ENCODE results near the gene PTPN7. TPM values are rescaled to one million over a fixed set of nuclear protein-coding genes. Genes with fewer than 3 reads are reported as not detected.

PTPN7 gene
- total and polyA plus RNA-seq, 4 donors = 0.75 to 7.0 (median 1.7) TPM

- TF ChIP-seq HNF4G (IDR thresholded peaks at IDR 0.05) (no peak), RAD21 (IDR thresholded peaks at IDR 0.05) (no peak), YY1 (IDR thresholded peaks at IDR 0.05) (no peak)
Observed at GRCh38 chr1:202201971-202202370, 41.6 kb upstream of the PTPN7 start (continued).

- DNase-seq (ENCODE audit: low spot score) = no peak
- Histone ChIP-seq H3K36me3 (ENCODE audit: control insufficient read depth in 4 of 4, insufficient read depth in 3 of 4, low read depth in 1 of 4, low read length in 3 of 4) (no peaks in the 10 kb centered on the region), H3K27me3 (ENCODE audit: control insufficient read depth in 4 of 4, insufficient read depth in 4 of 4, low read length in 3 of 4) (peaks cover 0 to 2% (median 0%) of the 10 kb centered on the region in 4 donors), H3K9ac (ENCODE audit: low read depth in 1 of 2, low read length in 2 of 2) (no peak overlapping the region), H3K9me3 (ENCODE audit: control insufficient read depth in 4 of 4, low read length in 3 of 4) (no peaks in the 10 kb centered on the region), H3K4me1 (ENCODE audit: control insufficient read depth in 4 of 4, insufficient read depth in 4 of 4, low read length in 3 of 4) (no peaks in the 10 kb centered on the region), H3K4me3 (ENCODE audit: low read depth in 1 of 3, low read length in 3 of 3) (no peak overlapping the region), H3K27ac (ENCODE audit: low read depth in 1 of 2, low read length in 2 of 2) (no peak overlapping the region)
- TF ChIP-seq ZBTB33 (IDR thresholded peaks at IDR 0.05) (no peak), HNF4G (IDR thresholded peaks at IDR 0.05) (no peak)
- 75% methylated on average over 3 of the region's 3 CpGs for WGBS
Observed at GRCh38 chr1:202201266-202201665, 40.9 kb upstream of the PTPN7 start.

- no peak overlapping the region for H3K27ac ChIP-seq (ENCODE audit: low read depth in 1 of 2, low read length in 2 of 2)
- DNase-seq (ENCODE audit: low spot score) = no peak
- no peak overlapping the region for H3K9ac ChIP-seq (ENCODE audit: low read depth in 1 of 2, low read length in 2 of 2)
- no peaks in the 10 kb centered on the region for H3K4me1 ChIP-seq (ENCODE audit: control insufficient read depth in 4 of 4, insufficient read depth in 4 of 4, low read length in 3 of 4)
- 89% methylated on average over 8 of the region's 8 CpGs for WGBS
- peaks cover 0 to 2% (median 0%) of the 10 kb centered on the region in 4 donors for H3K27me3 ChIP-seq (ENCODE audit: control insufficient read depth in 4 of 4, insufficient read depth in 4 of 4, low read length in 3 of 4)
- TF ChIP-seq ATF3 (IDR thresholded peaks at IDR 0.05) (no peak), EGR1 (IDR thresholded peaks at IDR 0.05; ENCODE audit: low read depth in 2 of 2) (no peak), CTCF (IDR thresholded peaks at IDR 0.05; ENCODE audit: low read depth, low read length, missing input control) (no peak), RXRA (IDR thresholded peaks at IDR 0.05) (no peak), JUND (IDR thresholded peaks at IDR 0.05) (no peak), FOXA2 (IDR thresholded peaks at IDR 0.05) (no peak), TAF1 (conservative IDR thresholded peaks at IDR 0.05) (no peak), ZBTB33 (IDR thresholded peaks at IDR 0.05) (no peak), HNF4A (conservative IDR thresholded peaks at IDR 0.05) (no peak), FOXA1 (IDR thresholded peaks at IDR 0.05) (no peak), YY1 (IDR thresholded peaks at IDR 0.05) (no peak), NR2F2 (IDR thresholded peaks at IDR 0.05) (no peak), RAD21 (IDR thresholded peaks at IDR 0.05) (no peak), HNF4G (IDR thresholded peaks at IDR 0.05) (no peak), SP1 (IDR thresholded peaks at IDR 0.05) (no peak)
- H3K36me3 ChIP-seq (ENCODE audit: control insufficient read depth in 4 of 4, insufficient read depth in 3 of 4, low read depth in 1 of 4, low read length in 3 of 4) = no peaks in the 10 kb centered on the region
- H3K4me3 ChIP-seq (ENCODE audit: low read depth in 1 of 3, low read length in 3 of 3) = no peak overlapping the region
- no peaks in the 10 kb centered on the region for H3K9me3 ChIP-seq (ENCODE audit: control insufficient read depth in 4 of 4, low read length in 3 of 4)
Observed at GRCh38 chr1:202200669-202201068, 40.3 kb upstream of the PTPN7 start.

All from liver (tissue), 9 donors.